GM18499 (cell line): Measurements from ENCODE around the gene HIP1.
"Not testable (repeated sequence)": the region's sequence is repeated elsewhere in the genome, so short reads cannot be mapped to it uniquely, and the experiment has no call there.

ENCODE experiments used
- ATAC-seq: cut with Tn5 transposase; IDR thresholded peaks from one replicate; pipeline ENCODE4 v1.9.1; 2021; ENCODE audit warnings: moderate number of reproducible peaks; ENCODE audit not compliant: insufficient read depth, unreplicated experiment

HIP1 gene

DNA sequence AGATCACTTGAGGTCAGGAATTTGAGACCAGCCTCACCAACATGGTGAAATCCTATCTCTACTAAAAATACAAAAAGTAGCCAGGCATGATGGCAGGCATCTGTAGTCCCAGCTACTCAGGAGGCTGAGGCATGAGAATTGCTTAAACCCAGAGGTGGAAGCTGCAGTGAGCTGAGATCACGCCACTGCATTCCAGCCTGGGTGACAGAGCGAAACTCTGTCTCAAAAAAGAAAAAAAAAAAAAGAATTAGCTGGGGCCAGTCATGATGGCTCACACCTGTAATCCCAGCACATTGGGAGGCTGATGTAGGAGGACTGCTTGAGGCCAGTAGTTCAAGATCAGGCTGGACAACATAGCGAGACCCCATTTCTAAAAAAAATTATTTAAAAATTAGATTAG, 21.0 kb downstream of the HIP1 start:
- not testable (repeated sequence) for ATAC-seq

DNA sequence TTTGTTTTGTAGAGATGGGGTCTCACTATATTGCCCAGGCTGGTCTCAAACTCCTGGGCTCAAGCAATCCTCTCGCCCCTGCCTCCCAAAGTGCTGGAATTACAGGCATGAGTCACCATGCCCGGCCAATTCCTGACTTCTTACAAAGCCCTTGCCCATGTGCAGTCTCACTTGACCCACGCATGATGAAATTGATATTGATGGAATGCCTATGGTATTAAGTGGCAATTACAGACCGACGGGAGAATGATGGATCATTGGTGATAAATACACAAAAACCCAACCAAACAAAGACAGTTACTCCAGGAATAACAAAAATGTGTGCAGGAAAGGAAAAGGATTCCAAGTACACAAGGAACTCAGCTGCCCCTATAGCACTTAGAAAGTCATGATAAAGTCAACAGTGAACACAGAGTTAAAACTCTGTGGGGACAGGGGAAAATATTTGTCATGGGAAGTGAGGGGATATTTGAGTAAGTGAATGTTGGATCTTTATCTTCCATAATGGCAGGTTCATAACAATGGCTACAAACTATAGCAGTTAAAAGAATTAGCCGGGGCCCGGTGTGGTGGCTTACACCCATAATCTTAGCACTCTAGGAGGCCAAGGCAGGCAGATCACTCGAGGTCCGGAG, 21.6 kb downstream of the HIP1 start:
- no peak for ATAC-seq

DNA sequence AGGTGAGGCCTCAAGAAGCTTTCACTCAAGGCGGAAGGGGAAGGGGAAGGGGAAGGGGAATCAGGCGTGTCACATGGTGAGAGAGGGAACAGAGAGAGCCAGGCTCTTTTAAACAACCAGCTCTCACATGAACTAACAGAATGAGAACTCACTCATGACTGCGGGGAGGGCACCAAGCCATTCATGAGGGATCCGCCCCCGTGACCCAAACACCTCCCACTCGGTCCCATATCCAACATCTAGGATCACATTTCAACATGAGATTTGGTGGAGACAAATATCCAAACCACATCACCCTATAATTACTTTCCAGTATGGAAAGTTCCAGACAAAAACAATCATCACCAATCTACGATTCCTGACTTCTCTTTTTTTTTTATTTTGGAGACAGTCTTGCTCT, 22.9 kb downstream of the HIP1 start:
- no peak for ATAC-seq

DNA sequence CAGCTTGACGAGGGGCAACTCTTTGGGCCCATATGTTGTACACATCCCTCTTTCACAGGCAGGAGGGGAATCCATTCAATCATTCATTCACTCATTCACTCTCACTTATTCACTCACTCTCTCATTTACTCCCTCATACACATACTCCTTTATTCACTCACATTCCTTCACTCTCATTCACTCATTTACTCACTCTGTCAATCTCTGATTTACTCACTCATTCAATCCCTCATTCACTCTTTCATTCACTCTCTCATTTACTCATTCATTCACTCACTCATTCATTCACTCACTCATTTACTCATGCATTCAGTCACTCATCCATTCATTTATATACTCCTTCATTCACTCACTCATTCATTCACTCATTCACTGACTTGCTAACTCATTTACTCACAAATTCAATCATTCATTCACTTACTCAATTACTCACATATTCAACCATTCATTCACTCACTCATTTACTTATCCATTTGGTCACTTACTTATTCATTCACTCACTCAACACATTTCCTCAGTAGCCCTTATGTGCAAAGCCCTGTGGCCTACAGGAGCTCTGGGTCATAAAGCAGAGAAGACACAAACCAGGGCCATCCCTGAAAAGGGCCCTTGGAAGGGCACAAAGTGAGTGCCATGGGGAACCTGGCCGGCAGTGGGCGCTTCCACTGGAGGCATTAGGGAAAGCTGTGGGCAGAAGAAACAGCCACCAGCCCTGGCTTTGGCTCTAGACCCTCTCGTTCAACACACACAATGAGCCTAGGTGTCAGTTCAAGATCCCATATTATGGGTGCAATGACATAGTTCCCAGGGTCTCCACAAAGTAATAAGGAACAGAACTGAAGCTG, 26.0 kb downstream of the HIP1 start:
- no peak for ATAC-seq

DNA sequence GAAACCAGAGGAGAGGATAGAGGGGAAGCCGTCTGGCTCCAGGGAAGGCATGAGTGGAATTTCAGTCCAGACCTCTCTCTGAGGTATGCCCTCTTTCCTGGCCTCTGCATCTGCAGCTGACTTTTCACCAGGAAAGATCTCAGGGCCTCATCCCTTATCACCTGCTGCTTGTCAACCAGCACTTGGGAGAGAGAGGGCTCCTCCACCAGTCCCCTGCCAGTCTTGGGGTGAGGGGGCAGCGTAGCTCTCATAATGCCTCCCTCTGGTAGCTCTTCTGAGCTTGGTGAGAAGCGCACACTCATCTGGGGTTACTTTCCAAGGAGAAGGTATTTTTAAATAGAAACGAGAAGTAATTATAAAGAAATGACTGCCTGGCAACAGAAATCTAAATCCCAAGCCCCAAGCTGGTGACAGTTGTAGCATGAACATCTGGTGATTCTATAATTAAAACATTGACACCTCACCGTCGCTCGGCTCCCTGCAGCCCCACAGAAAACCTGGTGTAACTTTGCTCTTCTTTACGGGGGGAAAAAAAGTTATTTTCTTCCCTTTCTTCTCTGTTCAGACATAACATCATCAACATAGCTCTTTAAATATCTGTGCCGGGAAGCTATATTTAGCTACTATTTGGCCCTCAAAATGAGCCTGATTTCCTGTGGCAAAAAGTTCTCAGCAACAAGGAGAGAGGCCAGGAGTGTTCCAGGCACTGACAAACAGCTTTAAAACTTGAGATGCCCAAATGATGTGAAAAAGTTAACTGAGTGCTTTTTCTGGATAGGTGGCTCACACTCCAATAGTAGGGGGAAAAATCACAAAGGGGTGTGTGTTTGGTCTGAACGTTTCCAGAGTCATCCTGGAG, 26.9 kb downstream of the HIP1 start:
- no peak for ATAC-seq

DNA sequence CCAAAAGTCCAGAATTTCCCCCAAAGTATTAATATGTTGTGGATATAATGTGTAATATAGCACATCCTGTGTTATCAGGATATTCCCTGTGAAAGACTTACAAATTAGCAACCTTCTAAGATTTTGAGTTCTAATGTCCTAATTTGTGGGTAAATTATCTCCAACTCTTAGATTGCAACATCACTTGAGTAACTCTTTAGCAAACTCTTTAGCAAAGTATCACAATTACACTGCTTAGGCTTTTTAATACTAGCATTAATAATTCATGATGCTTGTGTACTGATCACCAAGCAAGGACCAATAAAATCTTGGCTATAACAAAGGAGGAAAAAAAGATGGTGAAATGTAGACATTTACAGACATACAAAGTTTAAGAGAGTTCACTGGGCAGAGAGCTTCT, 27.7 kb downstream of the HIP1 start:
- ATAC-seq: no peak

DNA sequence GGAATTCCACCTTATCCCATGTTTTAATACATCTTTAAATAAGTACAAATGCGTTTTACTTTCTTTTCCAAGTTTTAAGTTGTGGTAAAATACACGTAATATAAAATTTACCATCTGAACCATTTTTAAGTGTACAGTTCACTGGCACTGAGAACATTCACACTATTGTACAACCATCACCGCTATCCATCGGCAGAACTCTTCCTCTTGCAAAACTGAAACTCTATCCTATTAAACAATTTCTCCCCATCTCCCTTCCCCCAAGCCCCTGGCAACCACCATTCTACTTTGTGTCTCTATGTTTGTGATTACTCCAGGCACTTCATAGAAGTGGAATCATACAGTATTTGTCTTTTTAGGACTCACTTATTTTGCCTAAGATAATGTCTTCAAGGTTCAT, 33.8 kb downstream of the HIP1 start:
- no peak for ATAC-seq

DNA sequence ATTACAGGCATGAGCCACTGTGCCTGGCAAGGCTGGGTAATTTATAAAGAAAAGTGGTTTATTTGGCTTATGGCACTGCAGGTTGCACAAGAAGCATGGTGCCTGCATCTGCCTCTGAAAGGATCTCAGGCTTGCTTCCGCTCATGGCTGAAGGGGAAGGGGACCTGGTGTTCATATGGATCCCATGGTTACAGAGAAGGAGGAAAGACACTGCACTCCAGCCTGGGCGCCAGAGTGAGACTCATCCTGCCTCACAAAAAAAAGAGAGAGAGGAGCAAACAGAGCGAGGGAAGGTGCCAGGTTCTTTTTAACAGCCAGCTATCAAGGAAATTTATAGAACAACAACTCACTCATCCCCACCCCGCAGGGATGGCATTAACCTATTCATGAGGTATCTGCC, 36.2 kb downstream of the HIP1 start:
- no peak for ATAC-seq

DNA sequence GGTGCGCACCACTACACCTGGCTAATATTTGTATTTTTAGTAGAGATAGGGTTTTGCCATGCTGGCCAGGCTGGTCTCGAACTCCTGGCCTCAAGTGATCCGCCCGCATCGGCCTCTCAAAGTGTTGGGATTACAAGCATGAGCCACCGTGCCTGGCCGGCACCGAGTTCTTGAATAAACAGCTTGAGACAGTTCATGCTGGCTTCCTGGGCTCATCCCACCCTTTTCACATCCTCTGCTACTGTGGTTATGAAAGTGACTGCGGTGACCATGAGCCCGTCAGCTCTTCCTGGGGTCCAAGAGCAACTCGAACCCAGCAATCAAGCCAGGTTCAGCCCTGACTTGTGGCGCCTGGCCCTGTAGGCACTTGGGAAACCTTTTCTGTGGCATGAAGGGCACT, 38.7 kb downstream of the HIP1 start:
- ATAC-seq: no peak

DNA sequence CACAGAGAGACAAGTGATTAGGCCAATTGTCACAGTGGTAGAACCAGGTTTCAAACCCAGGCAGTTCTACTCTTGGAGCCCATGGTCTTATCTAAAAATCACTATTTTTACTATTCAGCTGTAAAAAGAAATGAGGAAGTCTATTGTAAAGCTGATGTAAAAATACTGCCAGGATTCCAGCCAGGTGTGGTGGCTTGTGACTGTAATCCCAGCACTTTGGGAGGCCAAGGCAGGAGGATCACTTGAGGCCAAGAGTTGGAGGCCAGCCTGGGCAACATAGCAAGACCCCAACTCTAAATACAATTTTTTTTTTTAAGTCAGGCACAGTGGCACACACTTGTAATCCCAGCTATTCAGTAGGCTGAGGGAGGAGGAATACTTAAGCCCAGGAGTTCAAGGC, 40.4 kb downstream of the HIP1 start:
- ATAC-seq: no peak

DNA sequence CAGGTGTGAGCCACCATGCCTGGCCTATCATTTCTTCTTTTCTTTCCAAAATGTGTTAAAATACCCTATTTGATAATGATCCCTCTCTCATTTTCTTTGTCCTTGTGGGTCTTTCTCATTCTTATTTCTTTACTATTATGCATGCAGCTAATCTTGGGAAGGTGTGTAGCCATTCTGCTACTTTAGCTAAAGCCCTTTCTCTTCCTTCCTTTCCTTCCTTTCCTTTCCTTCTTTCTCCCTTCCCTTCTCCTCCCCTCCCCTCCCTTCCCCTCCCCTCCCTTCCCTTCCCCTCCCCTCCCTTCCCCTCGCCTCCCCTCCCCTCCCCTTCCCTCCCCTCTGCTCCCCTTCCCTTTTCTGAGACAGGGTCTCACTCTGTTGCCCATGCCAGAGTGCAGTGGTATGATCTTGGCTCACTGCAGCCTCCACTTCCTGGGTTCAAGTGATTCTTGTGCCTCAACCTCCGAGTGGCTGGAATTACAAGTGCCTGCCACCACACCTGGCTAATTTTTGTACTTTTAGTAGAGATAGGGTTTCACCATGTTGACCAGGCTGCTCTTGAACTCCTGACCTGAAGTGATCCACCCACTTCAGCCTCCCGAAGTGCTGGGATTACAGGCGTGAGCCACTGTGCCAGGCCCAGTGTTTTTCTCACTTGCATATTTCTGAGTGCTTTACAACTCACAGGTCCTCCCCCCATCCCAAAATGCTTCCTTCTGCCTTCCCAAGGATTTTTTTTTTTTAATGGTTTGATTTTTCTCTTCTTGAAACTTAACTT, 42.3 kb downstream of the HIP1 start:
- no peak for ATAC-seq

DNA sequence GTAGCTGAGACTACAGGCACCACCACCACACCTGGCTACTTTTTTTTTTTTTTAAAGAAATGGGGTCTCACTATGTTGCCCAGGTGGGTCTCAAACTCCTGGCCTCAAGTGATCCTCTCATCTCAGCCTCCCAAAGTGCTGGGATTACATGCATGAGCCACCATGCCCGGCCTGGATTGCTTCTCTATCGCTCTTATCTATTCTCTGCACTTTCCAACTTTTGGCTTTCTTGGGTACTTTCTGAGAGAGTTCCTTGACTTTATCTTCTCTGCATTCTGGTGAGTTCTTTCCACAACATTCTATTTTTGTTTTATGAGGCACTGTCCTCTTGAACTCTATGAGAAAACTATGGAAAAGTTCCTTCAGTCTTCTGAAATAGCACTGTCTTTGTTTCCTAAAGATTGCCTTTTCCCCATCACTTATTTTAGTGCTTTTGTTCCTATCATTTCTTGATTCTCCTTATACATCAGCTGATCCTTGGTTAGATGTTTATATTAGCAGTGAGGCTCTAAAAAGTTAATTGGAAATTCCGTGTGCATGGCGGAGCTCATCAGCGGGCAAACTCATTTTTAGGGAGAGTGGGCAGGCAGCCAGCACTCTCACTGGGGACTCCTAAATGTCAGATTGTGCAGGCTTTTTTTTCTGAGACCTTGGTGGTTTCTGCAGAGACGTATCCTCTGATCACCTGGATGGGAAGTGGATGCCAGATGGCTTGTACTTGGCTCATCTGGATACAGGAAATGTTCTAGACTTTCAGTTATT, 43.9 kb downstream of the HIP1 start:
- no peak for ATAC-seq

DNA sequence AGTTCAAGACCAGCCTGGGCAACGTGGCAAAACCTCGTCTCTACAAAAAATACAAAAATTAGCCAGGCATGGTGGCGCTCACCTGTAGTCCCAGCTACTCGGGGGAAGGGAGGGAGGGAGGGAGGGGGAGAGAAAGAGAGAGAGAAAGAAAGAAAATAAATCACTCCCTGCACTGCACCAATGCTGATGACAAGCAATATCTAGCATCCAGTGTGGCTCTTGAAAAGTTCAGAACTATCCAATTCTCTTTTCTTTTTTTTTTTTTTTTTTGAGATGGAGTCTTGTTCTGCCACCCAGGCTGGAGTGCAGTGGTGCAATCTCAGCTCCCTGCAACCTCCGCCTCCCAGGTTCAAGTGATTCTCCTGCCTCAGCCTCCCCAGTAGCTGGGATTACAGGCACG, 45.1 kb downstream of the HIP1 start:
- not testable (repeated sequence) for ATAC-seq

DNA sequence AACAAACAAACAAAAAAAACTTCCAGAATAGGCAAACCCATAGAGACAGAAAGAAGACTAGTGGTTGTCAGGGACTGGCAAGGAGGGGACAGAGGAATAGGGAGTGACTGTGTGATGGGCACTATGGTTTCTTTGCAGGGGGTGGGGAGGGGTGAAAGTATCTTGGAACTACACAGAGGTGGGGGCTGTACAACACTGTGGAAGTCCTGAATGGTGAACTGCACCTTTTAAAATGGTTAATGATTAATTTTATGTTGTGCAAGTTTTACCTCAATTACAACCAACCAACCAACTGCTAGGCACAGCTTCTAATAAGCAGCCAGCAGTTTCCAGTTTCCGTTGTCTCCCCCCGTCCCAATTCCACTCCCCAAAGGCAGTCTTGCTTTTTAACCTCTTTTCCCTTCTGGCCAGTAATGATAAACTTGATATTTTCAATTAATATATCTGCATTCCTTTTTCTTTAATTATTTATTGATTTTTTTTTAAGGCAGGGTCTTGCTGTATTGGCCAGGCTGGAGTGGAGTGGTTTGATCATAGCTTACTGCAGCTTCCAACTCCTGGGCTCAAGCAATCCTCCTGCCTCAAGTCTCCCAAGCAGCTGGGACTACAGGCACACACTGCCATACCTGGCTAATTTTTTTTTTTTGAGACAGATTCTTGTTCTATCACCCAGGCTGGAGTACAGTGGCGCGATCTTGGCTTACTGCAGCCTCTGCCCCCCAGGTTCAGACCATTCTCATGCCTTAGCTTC, 46.8 kb downstream of the HIP1 start:
- no peak for ATAC-seq

DNA sequence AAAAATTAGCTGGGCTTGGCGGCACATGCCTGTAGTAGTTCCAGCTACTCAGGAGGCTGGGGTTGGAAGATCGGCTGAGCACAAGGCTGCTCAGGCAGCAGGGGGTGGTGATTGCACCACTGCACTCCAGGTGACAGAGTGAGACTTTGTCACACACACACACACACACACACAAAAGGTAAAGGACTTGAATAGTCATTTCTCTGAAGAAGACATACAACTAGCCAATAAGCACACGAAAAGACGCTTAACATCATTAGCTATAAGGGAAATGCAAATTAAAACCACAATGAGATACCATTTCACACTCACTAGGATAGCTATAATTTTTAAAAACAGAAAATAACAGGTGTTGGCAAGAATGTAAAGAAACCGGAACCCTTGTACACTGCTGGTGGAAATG, 48.6 kb downstream of the HIP1 start:
- no peak for ATAC-seq

DNA sequence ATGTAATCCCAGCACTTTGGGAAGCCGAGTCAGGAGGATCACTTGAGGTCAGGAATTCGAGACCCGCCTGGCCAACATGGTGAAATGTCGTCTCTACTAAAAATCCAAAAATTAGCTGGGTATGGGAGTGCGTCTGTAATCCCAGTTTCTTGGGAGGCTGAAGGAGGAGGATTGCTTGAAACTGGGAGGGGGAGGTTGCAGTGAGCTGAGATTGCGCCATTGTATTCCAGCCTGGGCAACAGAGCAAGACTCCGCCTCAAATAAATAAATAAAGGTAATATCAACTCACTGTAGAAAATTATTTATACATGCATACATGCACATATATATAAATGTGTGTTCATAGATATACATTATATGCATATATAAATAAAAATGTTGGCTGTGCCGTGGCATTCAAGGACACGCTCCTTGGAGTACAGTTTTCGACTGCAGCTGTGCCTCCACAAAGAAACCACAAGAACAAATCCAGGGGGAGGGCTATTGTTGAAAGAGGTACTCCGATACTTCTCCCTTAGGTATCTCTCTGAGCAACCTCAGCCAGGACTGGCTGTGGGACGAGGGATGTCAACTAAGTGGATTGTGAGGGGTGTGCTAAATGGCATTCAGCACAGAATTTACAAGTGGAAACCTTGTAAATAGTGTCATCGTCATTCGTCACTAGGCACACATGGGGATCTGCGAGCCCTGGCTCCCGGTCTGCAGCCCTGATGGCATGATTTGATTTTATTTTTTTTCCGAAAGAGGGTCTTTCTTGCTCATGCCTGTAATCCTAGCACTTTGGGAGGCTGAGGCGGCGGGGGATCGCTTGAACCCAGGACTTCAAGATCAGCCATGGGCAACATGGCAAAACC, 49.3 kb downstream of the HIP1 start:
- ATAC-seq: no peak

DNA sequence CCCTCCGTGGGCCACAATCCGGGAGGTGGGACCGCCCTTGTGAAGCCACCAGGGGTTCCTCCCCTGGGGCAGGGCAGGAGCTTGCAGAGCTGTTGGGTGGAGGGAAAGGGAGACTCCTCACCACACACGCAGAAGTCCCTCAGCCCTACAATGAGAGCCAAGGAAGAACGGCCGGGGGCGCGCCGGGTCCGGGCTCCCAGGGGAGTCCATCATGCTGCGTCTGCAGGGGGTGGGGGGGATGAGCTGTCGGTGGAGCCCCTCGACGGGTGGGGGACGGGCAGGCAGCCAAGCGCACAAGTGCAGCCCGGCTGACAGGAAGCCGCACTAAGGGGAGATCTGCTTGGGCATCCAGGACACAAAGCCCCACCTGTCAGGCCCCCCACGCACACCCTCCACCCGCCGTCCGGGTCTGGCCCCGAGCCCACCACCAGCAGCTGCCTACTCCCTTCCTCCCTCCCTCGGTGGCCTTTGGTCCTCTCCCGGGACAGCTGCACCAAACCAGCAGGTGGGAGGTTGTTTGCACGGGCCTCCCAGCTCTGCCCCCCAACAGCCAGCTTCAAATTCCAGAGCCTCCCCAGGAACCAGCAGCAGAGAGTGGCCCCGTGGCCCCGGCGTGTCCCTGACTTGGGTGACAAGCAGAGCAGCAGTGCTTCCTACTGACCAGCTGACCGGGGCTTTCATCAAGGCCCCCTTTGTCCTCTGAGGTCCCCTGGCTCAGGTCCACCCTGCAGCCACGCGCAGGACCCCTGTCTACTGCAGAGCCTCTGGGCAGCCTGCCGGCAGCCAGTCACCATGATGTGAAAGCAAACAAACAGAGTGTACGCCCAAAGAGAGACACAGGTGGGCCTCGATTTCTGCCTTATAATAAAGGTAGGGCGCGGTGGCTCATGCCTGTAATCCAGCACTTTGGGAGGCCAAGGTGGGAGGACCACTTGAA, 50.3 kb downstream of the HIP1 start:
- no peak for ATAC-seq
